Hepatocyte (in vitro differentiated cells): ENCODE data around the gene PHKB.

Source experiments
- EZH2 ChIP-seq: fragments of 200-600 bp; sonication (generic); IDR thresholded peaks from 2 replicates; pipeline ENCODE4 v1.6.1; 2016; ENCODE audit warnings: antibody characterized with exemption, mild to moderate bottlenecking, borderline replicate concordance
- EZH2phosphoT487 ChIP-seq: fragments of 200-600 bp; sonication (generic); IDR thresholded peaks from one replicate; pipeline ENCODE4 v1.6.1; 2018; ENCODE audit warnings: antibody characterized with exemption, mild to moderate bottlenecking, low read depth, moderate library complexity; ENCODE audit not compliant: unreplicated experiment, severe bottlenecking
- TF ChIP-seq, protein P1 (sequence below): fragments of 200-600 bp; sonication (generic); IDR thresholded peaks from 2 replicates; pipeline ENCODE4 v1.5.1; 2016; ENCODE audit warnings: antibody characterized with exemption, mild to moderate bottlenecking; ENCODE audit not compliant: poor library complexity

DNA sequence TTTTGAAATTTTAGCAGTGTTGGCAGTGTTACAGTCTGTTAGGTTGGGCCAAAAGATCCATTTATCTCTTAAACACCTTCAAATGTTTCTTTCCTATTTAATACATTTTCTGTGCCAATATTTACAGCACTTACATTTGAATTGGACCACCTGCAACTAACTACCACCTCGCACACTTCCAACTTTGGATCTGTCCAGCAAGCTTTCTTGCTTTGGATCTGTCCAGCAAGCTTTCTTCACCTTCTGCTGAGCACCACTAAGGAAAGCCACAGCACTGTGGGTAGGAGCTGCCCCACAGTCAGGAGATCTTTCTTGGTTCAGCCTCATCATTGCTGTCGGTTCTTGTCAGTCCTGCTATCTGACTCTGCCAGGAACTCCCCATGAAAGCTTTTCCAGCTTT is 129.3 kb downstream of the PHKB start:
- TF ChIP-seq, protein P1, sequence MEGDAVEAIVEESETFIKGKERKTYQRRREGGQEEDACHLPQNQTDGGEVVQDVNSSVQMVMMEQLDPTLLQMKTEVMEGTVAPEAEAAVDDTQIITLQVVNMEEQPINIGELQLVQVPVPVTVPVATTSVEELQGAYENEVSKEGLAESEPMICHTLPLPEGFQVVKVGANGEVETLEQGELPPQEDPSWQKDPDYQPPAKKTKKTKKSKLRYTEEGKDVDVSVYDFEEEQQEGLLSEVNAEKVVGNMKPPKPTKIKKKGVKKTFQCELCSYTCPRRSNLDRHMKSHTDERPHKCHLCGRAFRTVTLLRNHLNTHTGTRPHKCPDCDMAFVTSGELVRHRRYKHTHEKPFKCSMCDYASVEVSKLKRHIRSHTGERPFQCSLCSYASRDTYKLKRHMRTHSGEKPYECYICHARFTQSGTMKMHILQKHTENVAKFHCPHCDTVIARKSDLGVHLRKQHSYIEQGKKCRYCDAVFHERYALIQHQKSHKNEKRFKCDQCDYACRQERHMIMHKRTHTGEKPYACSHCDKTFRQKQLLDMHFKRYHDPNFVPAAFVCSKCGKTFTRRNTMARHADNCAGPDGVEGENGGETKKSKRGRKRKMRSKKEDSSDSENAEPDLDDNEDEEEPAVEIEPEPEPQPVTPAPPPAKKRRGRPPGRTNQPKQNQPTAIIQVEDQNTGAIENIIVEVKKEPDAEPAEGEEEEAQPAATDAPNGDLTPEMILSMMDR: no peak
- no peak for TF ChIP-seq EZH2
- no peak for TF ChIP-seq EZH2phosphoT487
